GM11168 (cell line): ENCODE measurements around the gene CBFA2T2.

Experiments used
- in situ Hi-C: fragments of 300-500 bp; cut with MboI; formaldehyde crosslinking; loops from one replicate; pipeline ENCODE4 v1.12.0; 2022; ENCODE audit warnings: low sequenced_read_pairs; ENCODE audit not compliant: unreplicated experiment

CBFA2T2 gene

GRCh38 chr20:33672426-33673113, 182.7 kb downstream of the CBFA2T2 start:
- in situ Hi-C loops = no loop called here

GRCh38 chr20:33673114-33673409, 183.2 kb downstream of the CBFA2T2 start:
- in situ Hi-C loops = no loop called here

GRCh38 chr20:33673410-33674293, 183.8 kb downstream of the CBFA2T2 start:
- in situ Hi-C loops = no loop called here

GRCh38 chr20:33674294-33675135, 184.6 kb downstream of the CBFA2T2 start, which contains the start of gene NECAB3:
Gene NECAB3, minus strand, starts transcription at chr20:33674428. Its CDS starts 76 bp downstream, at chr20:33674352.
- in situ Hi-C loops = no loop called here

- in situ Hi-C loops = no loop called here
These were observed 185.5 kb downstream of the CBFA2T2 start for GRCh38 chr20:33675136-33675959.

- in situ Hi-C loops = no loop called here
These were observed 186.2 kb downstream of the CBFA2T2 start for GRCh38 chr20:33676121-33676520.

- in situ Hi-C loops = no loop called here
These were observed 187.1 kb downstream of the CBFA2T2 start for GRCh38 chr20:33676652-33677645.

GRCh38 chr20:33677991-33678702, 188.3 kb downstream of the CBFA2T2 start:
- in situ Hi-C loops = no loop called here

- in situ Hi-C loops = no loop called here
These were observed 190.0 kb downstream of the CBFA2T2 start for GRCh38 chr20:33679758-33680485.

GRCh38 chr20:33680686-33681085, 190.8 kb downstream of the CBFA2T2 start:
- in situ Hi-C loops = no loop called here

GRCh38 chr20:33681288-33681687, 191.4 kb downstream of the CBFA2T2 start:
- in situ Hi-C loops = no loop called here

GRCh38 chr20:33681728-33682353, 191.9 kb downstream of the CBFA2T2 start:
- in situ Hi-C loops = no loop called here

GRCh38 chr20:33684533-33685327, 194.8 kb downstream of the CBFA2T2 start:
- in situ Hi-C loops = no loop called here

- in situ Hi-C loops = no loop called here
These were observed 195.6 kb downstream of the CBFA2T2 start for GRCh38 chr20:33685328-33686099.
